Measurements from ENCODE around the gene HADH. TPM values are rescaled to one million over a fixed set of nuclear protein-coding genes. Genes with fewer than 3 reads are reported as not detected.
A peak's percentile ranks its signal among the peaks of the same experiment; 100 is the strongest.
"Not testable (repeated sequence)": the region's sequence is repeated elsewhere in the genome, so short reads cannot be mapped to it uniquely, and the experiment has no call there.

The HADH gene
- total RNA-seq (2014; rRNA removed; shearing (Covaris generic); ENCODE audit: low replicate concordance), result 20.2 and 41.6 TPM in 2 replicates

DNA sequence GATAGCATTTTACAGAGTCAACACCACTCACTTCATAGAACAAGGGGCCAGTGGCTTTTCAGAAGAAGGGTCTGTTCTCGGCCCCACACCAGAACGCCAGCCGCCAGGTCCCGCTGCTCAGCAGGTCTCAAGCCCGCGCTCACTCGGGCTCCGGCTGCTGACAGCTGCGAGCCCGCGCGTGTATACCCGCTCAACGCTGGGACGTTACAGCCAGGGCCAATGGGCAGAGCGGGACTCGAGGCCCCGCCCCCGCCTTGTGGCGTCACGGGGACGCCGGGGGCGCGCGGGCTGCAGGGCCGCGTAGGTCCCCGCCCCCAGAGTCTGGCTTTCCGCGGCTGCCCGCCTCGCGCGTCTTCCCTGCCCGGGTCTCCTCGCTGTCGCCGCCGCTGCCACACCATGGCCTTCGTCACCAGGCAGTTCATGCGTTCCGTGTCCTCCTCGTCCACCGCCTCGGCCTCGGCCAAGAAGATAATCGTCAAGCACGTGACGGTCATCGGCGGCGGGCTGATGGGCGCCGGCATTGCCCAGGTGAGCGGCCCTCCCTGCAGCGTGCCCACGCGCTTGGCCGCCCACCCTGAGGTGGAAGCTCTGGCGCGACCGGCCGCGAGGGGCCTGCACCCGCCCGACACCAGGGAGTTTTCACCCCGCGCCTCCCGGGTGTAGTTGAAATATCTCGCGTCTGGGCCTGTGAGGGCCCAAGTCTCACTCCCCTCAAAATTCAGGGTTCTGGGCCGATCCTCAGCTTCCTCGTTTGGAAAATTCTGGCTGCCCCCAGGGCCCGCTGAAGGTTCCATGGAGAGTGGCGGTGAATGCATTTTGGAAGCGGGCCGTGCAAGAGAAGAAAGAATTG is at the start of gene HADH:
TSS of gene HADH (plus strand) at position 353 of the 850 bp plus-strand sequence. CDS start at position 397, 44 bp downstream.
- H4K20me1 ChIP-seq (ENCODE audit: insufficient read depth, low read depth, low read length), result no peaks in the 10 kb centered on the region
- peaks cover 53% of the 10 kb centered on the region for H3K4me1 ChIP-seq (ENCODE audit: low read length)
- peak within 1 kb of the TSS; percentile 93 for H2AFZ ChIP-seq (ENCODE audit: low read length)
- peak within 1 kb of the TSS; percentile 96 for H3K4me3 ChIP-seq (ENCODE audit: low read length)
- peak; percentile 98 for DNase-seq
- H3K9me3 ChIP-seq (ENCODE audit: low read length), result no peaks in the 10 kb centered on the region
- peaks cover 49% of the 10 kb centered on the region for H3K79me2 ChIP-seq (ENCODE audit: low read length)
- peak within 1 kb of the TSS; percentile 87 for H3K4me2 ChIP-seq (ENCODE audit: low read depth, low read length, poor library complexity, severe bottlenecking)
- peak within 1 kb of the TSS; percentile 95 for H3K9ac ChIP-seq (ENCODE audit: low read length)
- H3K27ac ChIP-seq (ENCODE audit: low read length), result no peak within 1 kb of the TSS
- H3K27me3 ChIP-seq (ENCODE audit: low read length), result no peaks in the 10 kb centered on the region
- no peaks in the 10 kb centered on the region for H3K36me3 ChIP-seq (ENCODE audit: insufficient read depth, low read length)
- no peaks in the 10 kb centered on the region for H3K9me2 ChIP-seq (replicated peaks; ENCODE audit: insufficient read depth, low read length)

GRCh38 chr4:107945809-107946208 is 43.9 kb upstream of the HADH start:
- Histone ChIP-seq H3K79me2 (ENCODE audit: low read length) (no peaks in the 10 kb centered on the region), H3K36me3 (ENCODE audit: insufficient read depth, low read length) (no peaks in the 10 kb centered on the region), H3K9ac (ENCODE audit: low read length) (no peak overlapping the region)

GRCh38 chr4:107950746-107951540 is 38.7 kb upstream of the HADH start:
- no peak overlapping the region for H3K9ac ChIP-seq (ENCODE audit: low read length)
- no peaks in the 10 kb centered on the region for H3K9me2 ChIP-seq (replicated peaks; ENCODE audit: insufficient read depth, low read length)
- no peaks in the 10 kb centered on the region for H3K4me1 ChIP-seq (ENCODE audit: low read length)
- no peak for DNase-seq
- H2AFZ ChIP-seq (ENCODE audit: low read length), result no peak overlapping the region
- no peaks in the 10 kb centered on the region for H3K79me2 ChIP-seq (ENCODE audit: low read length)
- H3K4me2 ChIP-seq (ENCODE audit: low read depth, low read length, poor library complexity, severe bottlenecking), result no peak overlapping the region
- no peaks in the 10 kb centered on the region for H3K36me3 ChIP-seq (ENCODE audit: insufficient read depth, low read length)
- H3K9me3 ChIP-seq (ENCODE audit: low read length), result no peaks in the 10 kb centered on the region
- H3K4me3 ChIP-seq (ENCODE audit: low read length), result no peak overlapping the region
- no peaks in the 10 kb centered on the region for H4K20me1 ChIP-seq (ENCODE audit: insufficient read depth, low read depth, low read length)
- no peak overlapping the region for H3K27ac ChIP-seq (ENCODE audit: low read length)
- no peaks in the 10 kb centered on the region for H3K27me3 ChIP-seq (ENCODE audit: low read length)

More at GRCh38 chr4:107945809-107946208, 43.9 kb upstream of the HADH start:
- H3K4me1 ChIP-seq (ENCODE audit: low read length), result no peaks in the 10 kb centered on the region
- H3K9me2 ChIP-seq (replicated peaks; ENCODE audit: insufficient read depth, low read length), result no peaks in the 10 kb centered on the region
- H3K4me3 ChIP-seq (ENCODE audit: low read length), result no peak overlapping the region
- H3K27me3 ChIP-seq (ENCODE audit: low read length), result no peaks in the 10 kb centered on the region
- H3K27ac ChIP-seq (ENCODE audit: low read length), result no peak overlapping the region
- DNase-seq, result no peak
- H3K4me2 ChIP-seq (ENCODE audit: low read depth, low read length, poor library complexity, severe bottlenecking), result no peak overlapping the region
- no peaks in the 10 kb centered on the region for H4K20me1 ChIP-seq (ENCODE audit: insufficient read depth, low read depth, low read length)
- no peaks in the 10 kb centered on the region for H3K9me3 ChIP-seq (ENCODE audit: low read length)
- H2AFZ ChIP-seq (ENCODE audit: low read length), result no peak overlapping the region

- DNase-seq, result no peak
- no peak overlapping the region for H2AFZ ChIP-seq (ENCODE audit: low read length)
- H3K9me3 ChIP-seq (ENCODE audit: low read length), result no peaks in the 10 kb centered on the region
- H3K27me3 ChIP-seq (ENCODE audit: low read length), result no peaks in the 10 kb centered on the region
- H3K9ac ChIP-seq (ENCODE audit: low read length), result no peak overlapping the region
- H3K27ac ChIP-seq (ENCODE audit: low read length), result no peak overlapping the region
- no peak overlapping the region for H3K4me2 ChIP-seq (ENCODE audit: low read depth, low read length, poor library complexity, severe bottlenecking)
- H3K79me2 ChIP-seq (ENCODE audit: low read length), result no peaks in the 10 kb centered on the region
- no peaks in the 10 kb centered on the region for H4K20me1 ChIP-seq (ENCODE audit: insufficient read depth, low read depth, low read length)
- H3K4me1 ChIP-seq (ENCODE audit: low read length), result no peaks in the 10 kb centered on the region
- no peak overlapping the region for H3K4me3 ChIP-seq (ENCODE audit: low read length)
- no peaks in the 10 kb centered on the region for H3K9me2 ChIP-seq (replicated peaks; ENCODE audit: insufficient read depth, low read length)
- H3K36me3 ChIP-seq (ENCODE audit: insufficient read depth, low read length), result no peaks in the 10 kb centered on the region
These were observed 38.1 kb upstream of the HADH start for GRCh38 chr4:107951551-107951950.

- Histone ChIP-seq H3K9ac (ENCODE audit: low read length) (no peak overlapping the region), H3K4me2 (ENCODE audit: low read depth, low read length, poor library complexity, severe bottlenecking) (no peak overlapping the region), H3K4me1 (ENCODE audit: low read length) (no peaks in the 10 kb centered on the region), H3K27me3 (ENCODE audit: low read length) (no peaks in the 10 kb centered on the region), H4K20me1 (ENCODE audit: insufficient read depth, low read depth, low read length) (no peaks in the 10 kb centered on the region), H3K9me3 (ENCODE audit: low read length) (no peaks in the 10 kb centered on the region), H3K4me3 (ENCODE audit: low read length) (no peak overlapping the region), H3K79me2 (ENCODE audit: low read length) (no peaks in the 10 kb centered on the region), H2AFZ (ENCODE audit: low read length) (no peak overlapping the region), H3K36me3 (ENCODE audit: insufficient read depth, low read length) (no peaks in the 10 kb centered on the region), H3K9me2 (replicated peaks; ENCODE audit: insufficient read depth, low read length) (no peaks in the 10 kb centered on the region), H3K27ac (ENCODE audit: low read length) (no peak overlapping the region)
- no peak for DNase-seq
These were observed 33.7 kb upstream of the HADH start for GRCh38 chr4:107956011-107956410.

DNA sequence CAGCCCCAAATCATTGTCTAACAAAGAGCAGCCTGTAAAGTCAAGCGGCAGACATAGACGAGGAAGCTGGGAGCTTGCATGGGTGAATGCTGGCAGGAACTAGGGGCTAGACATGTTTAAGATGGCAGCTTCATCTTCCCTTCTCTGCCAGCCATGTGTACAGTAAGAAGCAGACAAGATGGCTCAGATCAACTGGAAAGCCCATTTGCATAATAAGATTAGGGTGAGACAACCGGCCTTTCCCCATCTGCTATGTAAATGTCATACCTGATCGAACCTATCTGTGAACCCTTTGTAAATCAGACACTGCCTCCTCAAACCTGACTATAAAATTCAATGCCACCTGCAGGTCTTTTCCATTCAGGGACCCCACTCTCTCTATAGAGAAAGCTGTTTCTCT is 22.8 kb upstream of the HADH start:
- Histone ChIP-seq H3K27ac (ENCODE audit: low read length) (no peak overlapping the region), H3K4me3 (ENCODE audit: low read length) (no peak overlapping the region), H3K9me2 (replicated peaks; ENCODE audit: insufficient read depth, low read length) (no peaks in the 10 kb centered on the region), H3K36me3 (ENCODE audit: insufficient read depth, low read length) (no peaks in the 10 kb centered on the region), H3K9me3 (ENCODE audit: low read length) (no peaks in the 10 kb centered on the region), H4K20me1 (ENCODE audit: insufficient read depth, low read depth, low read length) (no peaks in the 10 kb centered on the region), H3K4me1 (ENCODE audit: low read length) (no peaks in the 10 kb centered on the region), H2AFZ (ENCODE audit: low read length) (no peak overlapping the region), H3K9ac (ENCODE audit: low read length) (no peak overlapping the region), H3K79me2 (ENCODE audit: low read length) (no peaks in the 10 kb centered on the region), H3K27me3 (ENCODE audit: low read length) (no peaks in the 10 kb centered on the region), H3K4me2 (ENCODE audit: low read depth, low read length, poor library complexity, severe bottlenecking) (no peak overlapping the region)
- peak; percentile 41 for DNase-seq

GRCh38 chr4:107967519-107967918 is 22.2 kb upstream of the HADH start:
- DNase-seq; H3K9ac ChIP-seq (ENCODE audit: low read length); H2AFZ ChIP-seq (ENCODE audit: low read length); H3K4me1 ChIP-seq (ENCODE audit: low read length); H3K4me3 ChIP-seq (ENCODE audit: low read length); H3K9me3 ChIP-seq (ENCODE audit: low read length); H3K9me2 ChIP-seq (replicated peaks; ENCODE audit: insufficient read depth, low read length); H4K20me1 ChIP-seq (ENCODE audit: insufficient read depth, low read depth, low read length); H3K36me3 ChIP-seq (ENCODE audit: insufficient read depth, low read length); H3K4me2 ChIP-seq (ENCODE audit: low read depth, low read length, poor library complexity, severe bottlenecking); H3K27ac ChIP-seq (ENCODE audit: low read length); H3K79me2 ChIP-seq (ENCODE audit: low read length); H3K27me3 ChIP-seq (ENCODE audit: low read length): not testable (repeated sequence)

- H3K9me2 ChIP-seq (replicated peaks; ENCODE audit: insufficient read depth, low read length); H2AFZ ChIP-seq (ENCODE audit: low read length); H3K4me3 ChIP-seq (ENCODE audit: low read length); DNase-seq; H3K27me3 ChIP-seq (ENCODE audit: low read length); H3K9ac ChIP-seq (ENCODE audit: low read length); H3K36me3 ChIP-seq (ENCODE audit: insufficient read depth, low read length); H3K4me1 ChIP-seq (ENCODE audit: low read length); H3K4me2 ChIP-seq (ENCODE audit: low read depth, low read length, poor library complexity, severe bottlenecking); H3K9me3 ChIP-seq (ENCODE audit: low read length); H3K27ac ChIP-seq (ENCODE audit: low read length); H4K20me1 ChIP-seq (ENCODE audit: insufficient read depth, low read depth, low read length); H3K79me2 ChIP-seq (ENCODE audit: low read length): not testable (repeated sequence)
These were observed 21.8 kb upstream of the HADH start for GRCh38 chr4:107967921-107968320.
